Tibial artery (tissue), 4 donors: ENCODE data around the gene PLEKHG7.

ENCODE experiments used
- DNase-seq, 2 donors: peaks; one replicate each; pipeline ENCODE4 v3.0.0-alpha.2; 2019
- H3K27ac ChIP-seq, 2 donors: fragments of 200-600 bp; sonication (generic) in 1 of 2; 1 replicate in 1 of 2; 2 replicates in 1 of 2; pipeline ENCODE4 v1.5.1; 2018 to 2019; ENCODE audit warnings: mild to moderate bottlenecking in 1 of 2
- H3K27me3 ChIP-seq, 2 donors: fragments of 200-600 bp; sonication (generic) in 1 of 2; one replicate each; pipeline versions ENCODE4 v1.5.1 to v1.6.0; 2016 to 2019
- H3K36me3 ChIP-seq, 3 donors: fragments of 200-600 bp; sonication (generic) in 2 of 3; one replicate each; pipeline ENCODE4 v1.5.1; 2016 to 2019; ENCODE audit warnings: mild to moderate bottlenecking in 2 of 3
- H3K4me1 ChIP-seq, 4 donors: fragments of 200-600 bp; sonication (generic) in 2 of 4; 1 replicate in 3 of 4; 2 replicates in 1 of 4; pipeline ENCODE4 v1.5.1; 2016 to 2019
- H3K4me3 ChIP-seq, 2 donors: fragments of 200-600 bp; sonication (generic) in 1 of 2; 1 replicate in 1 of 2; 2 replicates in 1 of 2; pipeline ENCODE4 v1.5.1; 2018 to 2019; ENCODE audit warnings: mild to moderate bottlenecking in 2 of 2
- H3K9me3 ChIP-seq, 3 donors: fragments of 200-600 bp; sonication (generic) in 1 of 3; one replicate each; pipeline ENCODE4 v1.5.1; 2016 to 2019
- intact Hi-C: fragments of 100-400 bp; cut with DNase I; formaldehyde crosslinking; loops from one replicate; pipeline ENCODE4 v1.15.0; 2023; ENCODE audit warnings: low total_unique reads
- TF ChIP-seq, protein P1 (sequence below), 2 experiments: fragments of 200-600 bp in 1 of 2; fragments of 450-650 bp in 1 of 2; IDR thresholded peaks; one replicate each; pipeline ENCODE4 v1.5.1; 2017 to 2019; ENCODE audit warnings: antibody characterized with exemption in 2 of 2, mild to moderate bottlenecking in 1 of 2, moderate library complexity in 1 of 2

PLEKHG7 gene

GRCh38 chr12:92759634-92760268 lies 57.0 kb downstream of the PLEKHG7 start:
- H3K4me3 ChIP-seq: no peak overlapping the region
- no peaks in the 10 kb centered on the region for H3K36me3 ChIP-seq
- intact Hi-C loops: no loop called here
- no peaks in the 10 kb centered on the region for H3K4me1 ChIP-seq
- TF ChIP-seq, protein P1, sequence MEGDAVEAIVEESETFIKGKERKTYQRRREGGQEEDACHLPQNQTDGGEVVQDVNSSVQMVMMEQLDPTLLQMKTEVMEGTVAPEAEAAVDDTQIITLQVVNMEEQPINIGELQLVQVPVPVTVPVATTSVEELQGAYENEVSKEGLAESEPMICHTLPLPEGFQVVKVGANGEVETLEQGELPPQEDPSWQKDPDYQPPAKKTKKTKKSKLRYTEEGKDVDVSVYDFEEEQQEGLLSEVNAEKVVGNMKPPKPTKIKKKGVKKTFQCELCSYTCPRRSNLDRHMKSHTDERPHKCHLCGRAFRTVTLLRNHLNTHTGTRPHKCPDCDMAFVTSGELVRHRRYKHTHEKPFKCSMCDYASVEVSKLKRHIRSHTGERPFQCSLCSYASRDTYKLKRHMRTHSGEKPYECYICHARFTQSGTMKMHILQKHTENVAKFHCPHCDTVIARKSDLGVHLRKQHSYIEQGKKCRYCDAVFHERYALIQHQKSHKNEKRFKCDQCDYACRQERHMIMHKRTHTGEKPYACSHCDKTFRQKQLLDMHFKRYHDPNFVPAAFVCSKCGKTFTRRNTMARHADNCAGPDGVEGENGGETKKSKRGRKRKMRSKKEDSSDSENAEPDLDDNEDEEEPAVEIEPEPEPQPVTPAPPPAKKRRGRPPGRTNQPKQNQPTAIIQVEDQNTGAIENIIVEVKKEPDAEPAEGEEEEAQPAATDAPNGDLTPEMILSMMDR (IDR thresholded peaks at IDR 0.05): no peak
- H3K9me3 ChIP-seq: peaks cover 0 to 4% (median 0%) of the 10 kb centered on the region in 3 donors
- no peaks in the 10 kb centered on the region for H3K27me3 ChIP-seq
- no peak for DNase-seq
- no peak overlapping the region for H3K27ac ChIP-seq

- Histone ChIP-seq H3K27me3 (no peaks in the 10 kb centered on the region), H3K9me3 (peaks cover 0 to 4% (median 0%) of the 10 kb centered on the region in 3 donors), H3K4me3 (no peak overlapping the region), H3K36me3 (no peaks in the 10 kb centered on the region), H3K27ac (no peak overlapping the region), H3K4me1 (peaks cover 0 to 7% (median 0%) of the 10 kb centered on the region in 4 donors)
- intact Hi-C loops: no loop called here
- DNase-seq: no peak
- TF ChIP-seq, protein P1 (IDR thresholded peaks at IDR 0.05): no peak
Measured at GRCh38 chr12:92762773-92763172, 60.0 kb downstream of the PLEKHG7 start.

DNA sequence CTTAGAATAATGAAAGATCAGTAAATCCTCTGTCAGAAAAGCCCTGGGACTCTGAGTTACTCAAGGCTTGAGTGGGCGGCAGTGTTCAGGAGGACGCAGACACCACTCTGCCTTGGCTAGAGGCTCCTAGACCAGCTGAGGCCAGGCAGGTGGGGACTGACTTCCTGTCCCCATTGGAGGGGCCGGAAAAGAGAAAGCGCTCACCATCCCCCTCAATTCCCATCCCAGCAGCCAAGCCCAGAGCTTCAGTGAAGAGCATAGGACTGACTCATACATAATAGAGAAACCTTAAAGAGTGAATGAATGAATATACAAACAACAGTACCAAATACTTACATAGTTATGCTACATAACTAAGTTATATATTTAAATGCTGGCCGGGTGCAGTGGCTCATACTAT lies 62.0 kb downstream of the PLEKHG7 start:
- DNase-seq: no peak
- peaks cover 0 to 4% (median 0%) of the 10 kb centered on the region in 3 donors for H3K9me3 ChIP-seq
- intact Hi-C loops: no loop called here
- H3K27ac ChIP-seq: no peak overlapping the region
- TF ChIP-seq, protein P1 (IDR thresholded peaks at IDR 0.05): no peak
- H3K36me3 ChIP-seq: no peaks in the 10 kb centered on the region
- H3K27me3 ChIP-seq: no peaks in the 10 kb centered on the region
- H3K4me3 ChIP-seq: no peak overlapping the region
- H3K4me1 ChIP-seq: peaks cover 0 to 9% (median 1%) of the 10 kb centered on the region in 4 donors

- no peaks in the 10 kb centered on the region for H3K27me3 ChIP-seq
- H3K27ac ChIP-seq: no peak overlapping the region
- DNase-seq: no peak
- H3K4me3 ChIP-seq: no peak overlapping the region
- intact Hi-C loops: no loop called here
- TF ChIP-seq, protein P1 (IDR thresholded peaks at IDR 0.05): no peak
- H3K4me1 ChIP-seq: peaks cover 0 to 9% (median 1%) of the 10 kb centered on the region in 4 donors
- H3K9me3 ChIP-seq: peaks cover 0 to 4% (median 0%) of the 10 kb centered on the region in 3 donors
- no peaks in the 10 kb centered on the region for H3K36me3 ChIP-seq
Measured at GRCh38 chr12:92765871-92766270, 63.1 kb downstream of the PLEKHG7 start.

DNA sequence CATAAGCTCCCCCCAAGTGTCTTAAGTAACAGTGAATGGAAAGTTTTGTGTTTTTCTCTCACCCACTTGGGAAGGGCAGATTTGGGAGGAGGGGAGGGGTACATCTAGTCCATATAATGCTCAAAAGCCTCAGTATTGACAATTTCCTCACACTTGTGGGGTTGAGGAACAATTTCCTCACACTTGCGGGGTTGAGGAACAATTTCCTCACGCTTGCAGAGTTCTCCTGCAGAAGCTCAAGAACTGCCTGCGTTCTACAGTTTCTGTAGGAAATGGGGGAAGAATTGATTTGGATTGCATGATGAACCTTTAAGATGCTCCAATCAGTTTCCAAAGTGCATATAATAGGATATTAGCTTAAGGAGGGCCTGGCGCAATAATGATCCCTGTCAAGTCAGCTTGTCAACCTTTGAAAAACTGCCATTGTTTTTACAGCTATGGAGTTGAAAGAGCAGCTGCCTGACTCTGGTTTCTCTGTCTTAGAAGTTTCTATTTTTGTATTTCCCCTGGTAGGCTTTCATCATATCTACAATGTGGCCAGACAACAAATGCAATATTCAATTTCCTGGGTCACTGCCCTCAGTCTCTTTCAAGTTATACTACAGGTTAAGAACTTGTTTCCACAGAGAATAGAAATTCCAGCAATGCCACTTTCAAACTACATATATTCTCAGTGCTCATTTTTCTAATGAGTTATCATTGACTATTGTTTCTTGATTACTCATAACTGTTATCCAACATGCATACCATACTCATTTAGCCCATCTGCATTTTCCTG lies 66.5 kb downstream of the PLEKHG7 start:
- intact Hi-C loops: no loop called here
- Histone ChIP-seq H3K36me3 (no peaks in the 10 kb centered on the region), H3K4me3 (no peak overlapping the region), H3K9me3 (no peaks in the 10 kb centered on the region), H3K4me1 (peaks cover 0 to 9% (median 1%) of the 10 kb centered on the region in 4 donors), H3K27me3 (no peaks in the 10 kb centered on the region), H3K27ac (no peak overlapping the region)
- DNase-seq: no peak
- TF ChIP-seq, protein P1 (IDR thresholded peaks at IDR 0.05): no peak
